Heart right ventricle (tissue), 16 donors: ENCODE results near the gene PARD6G. TPM values are rescaled to one million over a fixed set of nuclear protein-coding genes. Genes with fewer than 3 reads are reported as not detected.
"Not testable (repeated sequence)": the region's sequence is repeated elsewhere in the genome, so short reads cannot be mapped to it uniquely, and the experiment has no call there.

Experiments used
- ATAC-seq, 8 donors: fragments of 200-7000 bp; cut with Tn5 transposase; one replicate each; pipeline ENCODE4 v1.9.1; 2020; ENCODE audit warnings: mild to moderate bottlenecking in 8 of 8, moderate library complexity in 8 of 8, moderate number of reproducible peaks in 1 of 8
- DNase-seq, 2 donors: peaks; one replicate each; pipeline ENCODE4 v3.0.0-alpha.2; 2020
- H3K27ac ChIP-seq, 10 donors: fragments of 200-600 bp; sonication (generic) in 2 of 10; one replicate each; pipeline versions ENCODE4 v1.5.0 to v1.8.0; 2020 to 2022; ENCODE audit warnings: mild to moderate bottlenecking in 3 of 10
- H3K27me3 ChIP-seq, 7 donors: fragments of 200-600 bp; one replicate each; pipeline ENCODE4 v1.8.0; 2021 to 2022; ENCODE audit warnings: mild to moderate bottlenecking in 2 of 7
- H3K36me3 ChIP-seq, 9 donors: fragments of 200-600 bp; sonication (generic) in 1 of 9; one replicate each; pipeline versions ENCODE4 v1.5.0 to v1.8.0; 2020 to 2022; ENCODE audit warnings: mild to moderate bottlenecking in 2 of 9
- H3K4me1 ChIP-seq, 9 donors: fragments of 200-600 bp; sonication (generic) in 1 of 9; one replicate each; pipeline versions ENCODE4 v1.5.0 to v1.8.0; 2020 to 2022; ENCODE audit warnings: mild to moderate bottlenecking in 4 of 9
- H3K4me3 ChIP-seq, 10 donors: fragments of 200-600 bp; sonication (generic) in 2 of 10; one replicate each; pipeline versions ENCODE4 v1.5.0 to v1.8.0; 2020 to 2022; ENCODE audit warnings: mild to moderate bottlenecking in 7 of 10, moderate library complexity in 2 of 10
- H3K9me3 ChIP-seq, 11 donors: fragments of 200-600 bp in 10 of 11; sonication (generic) in 2 of 11; one replicate each; pipeline versions ENCODE4 v1.5.0 to v1.8.0; 2013 to 2022; ENCODE audit warnings: mild to moderate bottlenecking in 2 of 11, control low read depth in 1 of 11, moderate library complexity in 1 of 11
- WGBS, 2 donors: extraction: QIAGEN DNeasy Blood & Tissue Kit; methylation state at CpG; one replicate each; pipeline ENCODE4 v1.1.7; 2013; ENCODE audit warnings: inconsistent platforms in 1 of 2; 5-methylcytosine and 5-hydroxymethylcytosine counted together
- intact Hi-C, 10 donors: fragments of 100-400 bp; cut with DNase I; formaldehyde crosslinking; loops; one replicate each; pipeline versions ENCODE4 v1.11.1 to v1.14.2; 2022
- polyA plus RNA-seq, 2 donors: library from polyadenylated mRNA; stranded (reverse); fragments of 200-250 nt; gene quantifications; one replicate each; pipeline ENCODE4 v1.2.3, GENCODE V29; 2013
- total RNA-seq, 10 donors: library from RNA; stranded (reverse); fragmentation: NEBNext Ultra II Directional in 3 of 10; extraction: Animal tissue kit (Norgen Biotek cat#: 25700) in 3 of 10; gene quantifications; one replicate each; pipeline versions ENCODE4 v1.2.1 to v1.2.4, GENCODE V29; 2021 to 2023
- TF ChIP-seq, protein P1 (sequence below), 9 donors: fragments of 200-600 bp; sonication (generic) in 2 of 9; IDR thresholded peaks; one replicate each; pipeline versions ENCODE4 v1.5.0 to v1.8.0; 2021 to 2022; ENCODE audit warnings: antibody characterized with exemption in 9 of 9, mild to moderate bottlenecking in 5 of 9, moderate library complexity in 1 of 9
- donor health status: Arrhythmogenic right ventricular cardiomyopathy.
- donor health status: ischemic (EF 13 %, LVEDD 7.1; RV severe dilation, severe dysfunction).
- donor health status: healthy with polysubstance abuse.
- donor health status: DM: no; HTN: yes; CAD: no.
- donor health status: DM: no; HTN: no; CAD: no.
- donor health status: ischemic (EF 25% LVEDD 6.9; RV normal size, moderate dysfunction).
- donor health status: ischemic (EF 25% LVEDD 5.7; RV mildly dilated, moderate dysfunction).
- donor health status: healthy.
- donor health status: DM: yes; HTN: yes; CAD: no.
- donor health status: Ischemic cardiomyopathy.
- donor health status: ischemic (EF 35%, LVEDD 5.7; RV mildly dilated, moderate dysfunction).
- donor health status: nonischemic (EF 11% LVEDD 7.7; RV severe dilation, severe dysfunction).
- donor health status: DM: yes; HTN: yes; CAD: no.
- donor health status: PGD.
- donor health status: ischemic (EF 29% LVEDD 5.4; RV normal size, mild dysfunction).
- donor health status: nonischemic (EF 23%, LVEDD 6.1; RV moderate dilation, normal function).

The PARD6G gene
- total and polyA plus RNA-seq, 12 donors, result 0.77 to 3.8 (median 2.6) TPM

DNA sequence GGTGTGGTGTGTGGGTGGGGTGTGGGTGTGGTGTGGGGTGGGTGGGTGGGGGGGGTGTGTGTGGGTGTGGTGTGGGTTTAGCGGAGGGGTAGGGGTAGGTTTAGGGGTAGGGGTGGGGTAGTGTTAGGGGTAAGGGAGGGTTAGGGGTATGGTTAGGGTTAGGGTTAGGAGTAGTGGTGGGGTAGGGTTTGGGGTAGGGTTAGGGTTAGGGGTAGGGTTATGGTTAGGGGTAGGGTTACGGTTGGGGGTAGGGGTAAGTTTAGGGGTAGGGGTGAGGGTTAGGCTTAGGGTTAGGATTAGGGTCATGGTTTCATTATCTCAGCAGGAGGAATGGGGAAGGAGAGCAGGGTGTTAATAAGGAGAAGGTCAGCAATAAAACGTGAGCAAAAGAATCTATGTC is 11.3 kb upstream of the PARD6G start:
- ATAC-seq (peak in 3 of 8 donors; percentile 21 to 58 (median 53)), DNase-seq (no peak)
- no peak overlapping the region for H3K27ac ChIP-seq
- intact Hi-C loops, result no loop called here
- no peaks in the 10 kb centered on the region for H3K4me1 ChIP-seq
- 75 to 94% methylated on average over 2 to 3 of the region's 3 CpGs for WGBS, 2 donors
- peaks cover 0 to 4% (median 0%) of the 10 kb centered on the region in 11 donors for H3K9me3 ChIP-seq
- H3K4me3 ChIP-seq, result no peak overlapping the region
- H3K27me3 ChIP-seq, result peaks cover 0 to 6% (median 0%) of the 10 kb centered on the region in 7 donors
- TF ChIP-seq, protein P1, sequence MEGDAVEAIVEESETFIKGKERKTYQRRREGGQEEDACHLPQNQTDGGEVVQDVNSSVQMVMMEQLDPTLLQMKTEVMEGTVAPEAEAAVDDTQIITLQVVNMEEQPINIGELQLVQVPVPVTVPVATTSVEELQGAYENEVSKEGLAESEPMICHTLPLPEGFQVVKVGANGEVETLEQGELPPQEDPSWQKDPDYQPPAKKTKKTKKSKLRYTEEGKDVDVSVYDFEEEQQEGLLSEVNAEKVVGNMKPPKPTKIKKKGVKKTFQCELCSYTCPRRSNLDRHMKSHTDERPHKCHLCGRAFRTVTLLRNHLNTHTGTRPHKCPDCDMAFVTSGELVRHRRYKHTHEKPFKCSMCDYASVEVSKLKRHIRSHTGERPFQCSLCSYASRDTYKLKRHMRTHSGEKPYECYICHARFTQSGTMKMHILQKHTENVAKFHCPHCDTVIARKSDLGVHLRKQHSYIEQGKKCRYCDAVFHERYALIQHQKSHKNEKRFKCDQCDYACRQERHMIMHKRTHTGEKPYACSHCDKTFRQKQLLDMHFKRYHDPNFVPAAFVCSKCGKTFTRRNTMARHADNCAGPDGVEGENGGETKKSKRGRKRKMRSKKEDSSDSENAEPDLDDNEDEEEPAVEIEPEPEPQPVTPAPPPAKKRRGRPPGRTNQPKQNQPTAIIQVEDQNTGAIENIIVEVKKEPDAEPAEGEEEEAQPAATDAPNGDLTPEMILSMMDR (IDR thresholded peaks at IDR 0.05), result no peak
- no peaks in the 10 kb centered on the region for H3K36me3 ChIP-seq

DNA sequence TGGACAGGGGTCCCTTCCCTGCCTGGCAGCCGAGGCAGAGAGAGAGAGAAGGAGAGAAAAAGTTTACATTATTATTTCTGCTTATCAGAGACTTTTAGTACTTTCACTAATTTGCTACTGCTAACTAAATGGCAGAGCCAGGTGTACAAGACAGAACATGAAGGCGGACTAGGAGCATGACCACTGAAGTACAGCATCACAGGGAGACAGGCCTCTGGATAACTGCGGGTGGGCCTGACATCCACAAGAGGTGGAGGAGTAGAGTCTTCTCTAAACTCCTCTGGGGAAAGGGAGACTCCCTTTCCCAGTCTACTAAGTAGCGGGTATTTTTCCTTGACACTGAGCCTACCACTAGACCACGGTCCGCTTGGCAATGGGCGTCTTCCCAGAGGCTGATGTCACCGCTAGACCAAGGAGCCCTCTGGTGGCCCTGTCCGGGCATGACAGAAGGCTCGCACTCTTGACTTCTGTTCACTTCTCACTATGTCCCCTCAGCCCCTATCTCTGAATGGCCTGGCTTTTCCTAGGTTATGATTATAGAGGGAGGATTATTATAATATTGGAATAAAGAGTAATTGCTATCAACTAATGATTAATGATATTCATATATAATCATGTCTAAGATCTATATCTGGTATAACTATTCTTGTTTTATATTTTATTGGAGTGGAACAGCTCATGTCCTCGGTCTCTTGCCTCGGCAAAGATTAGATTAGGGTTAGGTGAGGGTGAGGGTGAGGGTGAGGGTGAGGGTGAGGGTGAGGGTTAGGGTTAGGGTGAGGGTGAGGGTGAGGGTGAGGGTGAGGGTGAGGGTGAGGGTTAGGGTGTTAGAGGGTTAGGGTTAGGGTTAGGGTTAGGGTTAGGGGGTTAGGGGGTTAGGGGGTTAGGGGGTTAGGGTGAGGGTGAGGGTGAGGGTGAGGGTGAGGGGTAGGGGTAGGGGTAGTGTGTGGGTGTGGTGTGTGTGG is 10.5 kb upstream of the PARD6G start:
- H3K27ac ChIP-seq, H3K27me3 ChIP-seq, H3K9me3 ChIP-seq, H3K4me1 ChIP-seq, H3K4me3 ChIP-seq, intact Hi-C loops, H3K36me3 ChIP-seq: not testable (repeated sequence)
- peak; percentile 56 to 72 for DNase-seq
- 53 to 57% methylated on average over 12 of the region's 12 CpGs for WGBS, 2 donors
- TF ChIP-seq, protein P1 (IDR thresholded peaks at IDR 0.05), result peak; percentile 59 to 89 (median 80)
- ATAC-seq, result peak in 4 of 8 donors; percentile 37 to 75 (median 44)

DNA sequence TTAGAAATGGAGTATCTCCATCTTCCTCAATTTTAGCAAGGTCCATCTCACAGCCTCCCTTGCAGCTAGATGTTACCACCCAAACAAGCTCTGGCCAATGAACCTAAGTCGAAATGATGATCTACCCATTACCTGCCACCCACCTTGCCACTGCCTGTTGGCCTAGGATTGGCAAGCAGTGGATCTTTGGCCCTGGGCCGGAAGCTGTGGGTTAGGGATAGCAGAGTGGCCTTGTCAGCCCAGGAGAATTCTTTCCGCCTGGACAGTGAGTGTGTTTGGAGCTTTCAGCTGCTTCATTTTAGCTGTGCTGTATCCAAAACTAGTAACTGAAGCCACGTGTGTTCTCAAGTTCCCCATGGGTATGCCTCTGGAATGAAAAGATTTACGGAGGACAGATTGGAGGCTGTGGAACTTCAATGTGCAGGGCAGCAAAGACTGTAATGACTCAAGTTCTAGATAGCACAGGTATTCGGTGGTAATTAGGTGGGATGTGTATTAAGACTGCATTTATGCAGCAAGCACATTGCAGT is 7.7 kb upstream of the PARD6G start:
- TF ChIP-seq, protein P1 (IDR thresholded peaks at IDR 0.05), result no peak
- H3K9me3 ChIP-seq, result no peaks in the 10 kb centered on the region
- H3K36me3 ChIP-seq, result no peaks in the 10 kb centered on the region
- no peak for ATAC-seq
- no peak overlapping the region for H3K4me3 ChIP-seq
- no peak overlapping the region for H3K27ac ChIP-seq
- H3K27me3 ChIP-seq, result peaks cover 0 to 6% (median 0%) of the 10 kb centered on the region in 7 donors
- no peaks in the 10 kb centered on the region for H3K4me1 ChIP-seq
- 67 to 69% methylated on average over 6 of the region's 6 CpGs for WGBS, 2 donors
- DNase-seq, result no peak
- intact Hi-C loops, result no loop called here

DNA sequence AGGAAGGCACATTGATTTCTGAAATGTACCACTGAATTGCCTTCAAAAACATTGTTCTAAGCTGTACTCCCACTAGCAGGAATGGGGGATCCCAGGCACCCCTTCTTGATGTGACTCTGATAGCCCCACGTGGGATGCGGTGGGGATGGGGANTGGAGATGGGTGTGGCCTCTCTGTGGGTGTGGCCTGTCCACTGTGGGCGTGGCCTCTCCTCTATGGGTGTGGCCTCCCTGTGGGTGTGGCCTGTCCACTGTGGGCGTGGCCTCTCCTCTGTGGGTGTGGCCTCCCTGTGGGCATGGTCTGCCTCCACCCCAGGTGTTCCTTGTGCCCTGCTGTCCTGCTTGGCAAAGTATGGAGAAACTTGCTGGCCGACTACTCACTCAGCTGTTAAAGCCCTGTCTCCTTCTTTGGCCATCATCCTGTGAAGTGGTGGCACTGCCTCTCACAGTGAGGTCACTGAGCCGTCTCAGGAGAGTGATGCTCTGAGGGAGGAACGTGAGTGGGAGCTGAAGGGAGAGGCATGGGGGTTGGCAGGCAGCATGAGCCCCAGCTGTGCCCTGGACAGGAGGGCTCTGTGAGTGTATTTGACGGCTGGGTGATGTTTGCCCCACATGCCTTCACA is 6.7 kb upstream of the PARD6G start:
- peak in 1 of 8 donors; percentile 45 for ATAC-seq
- H3K4me3 ChIP-seq, result no peak overlapping the region
- no peaks in the 10 kb centered on the region for H3K4me1 ChIP-seq
- peaks cover 0 to 6% (median 0%) of the 10 kb centered on the region in 7 donors for H3K27me3 ChIP-seq
- H3K36me3 ChIP-seq, result no peaks in the 10 kb centered on the region
- WGBS, 2 donors, result 69 to 76% methylated on average over 8 of the region's 8 CpGs
- TF ChIP-seq, protein P1 (IDR thresholded peaks at IDR 0.05), result no peak
- H3K9me3 ChIP-seq, result no peaks in the 10 kb centered on the region
- DNase-seq, result no peak
- intact Hi-C loops, result no loop called here
- no peak overlapping the region for H3K27ac ChIP-seq
